Measurements from ENCODE around the gene NGLY1. TPM values are rescaled to one million over a fixed set of nuclear protein-coding genes. Genes with fewer than 3 reads are reported as not detected.

Gene NGLY1
- total and polyA plus RNA-seq, 9 of the 15 experiments (the other 6 are each of a cell fraction or from before 2014, with no cell fraction given) = 52.2 to 124 (median 87.6) TPM

- H3K79me2 ChIP-seq (ENCODE audit: control insufficient read depth, insufficient read depth, low read length) = peaks cover 8% of the 10 kb centered on the region; the same call in 2 of the 3 replicates
- H3K4me1 ChIP-seq (replicated peaks in 1 of 2; ENCODE audit: control insufficient read depth in 2 of 2, insufficient read depth in 2 of 2, low read length in 2 of 2) = no peaks in the 10 kb centered on the region
- ATAC-seq (no peak), DNase-seq (ENCODE audit: extremely low read depth in 1 of 4, low spot score in 3 of 4) (no peak), FAIRE-seq (no peak)
- no peak overlapping the region for H3K4me3 ChIP-seq
- TF ChIP-seq ZNF324 (CRISPR knock-in tag; IDR thresholded peaks at IDR 0.05) (no peak), TAF9B (IDR thresholded peaks at IDR 0.05; ENCODE audit: partially characterized antibody) (no peak)
- peaks cover 83% of the 10 kb centered on the region for H3K36me3 ChIP-seq (ENCODE audit: control insufficient read depth, insufficient read depth, low read length)
- no peak overlapping the region for H2AFZ ChIP-seq (ENCODE audit: low read depth, low read length)
- intact Hi-C loops (cut with micrococcal nuclease) = no loop called here
- no peak overlapping the region for H3K27ac ChIP-seq (ENCODE audit: extremely low read depth, low read depth, low read length)
- in situ Hi-C loops (cut with MboI) = no loop called here
- H3K27me3 ChIP-seq (ENCODE audit: control insufficient read depth in 2 of 2, insufficient read depth in 2 of 2, low read length in 2 of 2) = no peaks in the 10 kb centered on the region
- BruUV-seq (replicated peaks) = no TSS peak
- ChIA-PET POLR2A (interaction anchor here (1.7 kb wide), 1 partner anchor 11 kb away, joined by 6 read pairs; no protein-coding TSS in a partner anchor), CTCF (ENCODE audit: low intra/inter-chr PET ratio) (no interaction called here)
- no peaks in the 10 kb centered on the region for H4K20me1 ChIP-seq (replicated peaks; ENCODE audit: control insufficient read depth, insufficient read depth, low read length)
- H3K9ac ChIP-seq (ENCODE audit: insufficient read depth in 1 of 2, low read depth in 2 of 2, low read length in 2 of 2) = no peak overlapping the region
- no peaks in the 10 kb centered on the region for H3K9me3 ChIP-seq (replicated peaks; ENCODE audit: control insufficient read depth, insufficient read depth, low read depth, low read length)
- H3K4me2 ChIP-seq (ENCODE audit: insufficient read depth, low read length) = no peak overlapping the region
- H3K9me1 ChIP-seq (ENCODE audit: control insufficient read depth, insufficient read depth, low read length) = no peaks in the 10 kb centered on the region
- 85% methylated on average over 1 of the region's 1 CpG for WGBS (ENCODE audit: insufficient coverage, low coverage, missing lambda C conversion rate)
Observed at GRCh38 chr3:25751725-25752124, 31.5 kb downstream of the NGLY1 start.

GRCh38 chr3:25751048-25751447 lies 32.2 kb downstream of the NGLY1 start:
- in situ Hi-C loops (cut with MboI) (no loop called here), intact Hi-C loops (cut with micrococcal nuclease) (no loop called here)
- Histone ChIP-seq H4K20me1 (replicated peaks; ENCODE audit: control insufficient read depth, insufficient read depth, low read length) (no peaks in the 10 kb centered on the region), H3K9me1 (ENCODE audit: control insufficient read depth, insufficient read depth, low read length) (no peaks in the 10 kb centered on the region), H3K9me3 (replicated peaks; ENCODE audit: control insufficient read depth, insufficient read depth, low read depth, low read length) (no peaks in the 10 kb centered on the region), H2AFZ (ENCODE audit: low read depth, low read length) (no peak overlapping the region), H3K9ac (ENCODE audit: insufficient read depth in 1 of 2, low read depth in 2 of 2, low read length in 2 of 2) (no peak overlapping the region), H3K4me1 (replicated peaks in 1 of 2; ENCODE audit: control insufficient read depth in 2 of 2, insufficient read depth in 2 of 2, low read length in 2 of 2) (no peaks in the 10 kb centered on the region), H3K27ac (ENCODE audit: extremely low read depth, low read depth, low read length) (no peak overlapping the region), H3K36me3 (ENCODE audit: control insufficient read depth, insufficient read depth, low read length) (peaks cover 83% of the 10 kb centered on the region), H3K79me2 (ENCODE audit: control insufficient read depth, insufficient read depth, low read length) (peaks cover 8% of the 10 kb centered on the region; the same call in 2 of the 3 replicates), H3K27me3 (ENCODE audit: control insufficient read depth in 2 of 2, insufficient read depth in 2 of 2, low read length in 2 of 2) (no peaks in the 10 kb centered on the region), H3K4me2 (ENCODE audit: insufficient read depth, low read length) (no peak overlapping the region), H3K4me3 (no peak overlapping the region)
- no TSS peak for BruUV-seq (replicated peaks)
- ATAC-seq (no peak), FAIRE-seq (no peak), DNase-seq (ENCODE audit: extremely low read depth in 1 of 4, low spot score in 3 of 4) (no peak)
- POLR2A ChIA-PET = no interaction called here
- CTCF ChIA-PET (ENCODE audit: low intra/inter-chr PET ratio) = no interaction called here
- WGBS (ENCODE audit: insufficient coverage, low coverage, missing lambda C conversion rate) = 96% methylated on average over 3 of the region's 3 CpGs
- TF ChIP-seq POLR2A (conservative IDR thresholded peaks at IDR 0.05) (no peak), EWSR1 (IDR thresholded peaks at IDR 0.05; ENCODE audit: borderline replicate concordance, low read depth, partially characterized antibody) (no peak), MAFK (IDR thresholded peaks at IDR 0.05; ENCODE audit: low read length) (peak; percentile 68; the same call in 1 of the 2 replicates), ZC3H4 (CRISPR knock-in tag; IDR thresholded peaks at IDR 0.05; ENCODE audit: borderline replicate concordance) (no peak), E2F6 (IDR thresholded peaks at IDR 0.05; ENCODE audit: borderline replicate concordance in 1 of 2, extremely low read depth in 1 of 2, insufficient read depth in 1 of 2, insufficient read length in 1 of 2, low read depth in 1 of 2, low read length in 1 of 2, poor library complexity in 1 of 2, severe bottlenecking in 1 of 2) (no peak), CREB5 (CRISPR knock-in tag; IDR thresholded peaks at IDR 0.05) (no peak), HNRNPUL1 (IDR thresholded peaks at IDR 0.05; ENCODE audit: low read length) (no peak), ZNF316 (IDR thresholded peaks at IDR 0.05) (peak; percentile 86), ELF4 (CRISPR knock-in tag; IDR thresholded peaks at IDR 0.05) (no peak), C11orf30 (IDR thresholded peaks at IDR 0.05; ENCODE audit: low read depth) (peak; percentile 63), SLC30A9 (CRISPR knock-in tag; IDR thresholded peaks at IDR 0.05) (no peak), NCOA2 (IDR thresholded peaks at IDR 0.05; ENCODE audit: partially characterized antibody in 2 of 2) (no peak), MAFG (tag; conservative IDR thresholded peaks at IDR 0.05) (peak; percentile 68), TCF3 (CRISPR knock-in tag; IDR thresholded peaks at IDR 0.05) (no peak), ZNF77 (CRISPR knock-in tag; IDR thresholded peaks at IDR 0.05) (no peak)
